Lower leg skin (tissue), 4 donors: ENCODE measurements around the gene SH3RF2. TPM values are rescaled to one million over a fixed set of nuclear protein-coding genes. Genes with fewer than 3 reads are reported as not detected.

Experiments used
- DNase-seq, 2 donors: peaks; one replicate each; pipeline ENCODE4 v3.0.0-alpha.2; 2019; ENCODE audit warnings: low spot score in 2 of 2
- H3K4me3 ChIP-seq: fragments of 200-600 bp; sonication (generic); 2 replicates; pipeline ENCODE4 v1.5.1; 2017; ENCODE audit warnings: mild to moderate bottlenecking, low read depth; ENCODE audit not compliant: poor library complexity, severe bottlenecking
- POLR2A ChIP-seq, 2 donors: fragments of 450-650 bp; IDR thresholded peaks; one replicate each; pipeline ENCODE4 v1.6.1; 2016 to 2017; ENCODE audit warnings: antibody characterized with exemption in 2 of 2, mild to moderate bottlenecking in 1 of 2, moderate library complexity in 1 of 2
- WGBS, 2 donors: methylation state at CpG; one replicate each; pipeline ENCODE4 v1.1.5; 2018; 5-methylcytosine and 5-hydroxymethylcytosine counted together
- intact Hi-C: fragments of 100-400 bp; cut with DNase I; formaldehyde crosslinking; loops from one replicate; pipeline ENCODE4 v1.15.0; 2023; ENCODE audit warnings: low total_unique reads
- total RNA-seq, 4 donors: library from RNA; depleted of rRNA; stranded (reverse); fragments of >200 nt; gene quantifications; one replicate each; pipeline ENCODE4 v1.1.0, GENCODE V29; 2016
- TF ChIP-seq, protein P1 (sequence below), 3 donors: fragments of 450-650 bp; IDR thresholded peaks; one replicate each; pipeline ENCODE4 v1.5.1; 2016; ENCODE audit warnings: antibody characterized with exemption in 3 of 3, mild to moderate bottlenecking in 3 of 3, moderate library complexity in 2 of 3

Gene SH3RF2
- total RNA-seq, 4 donors from 2014 or later, result 109 to 169 (median 121) TPM

DNA sequence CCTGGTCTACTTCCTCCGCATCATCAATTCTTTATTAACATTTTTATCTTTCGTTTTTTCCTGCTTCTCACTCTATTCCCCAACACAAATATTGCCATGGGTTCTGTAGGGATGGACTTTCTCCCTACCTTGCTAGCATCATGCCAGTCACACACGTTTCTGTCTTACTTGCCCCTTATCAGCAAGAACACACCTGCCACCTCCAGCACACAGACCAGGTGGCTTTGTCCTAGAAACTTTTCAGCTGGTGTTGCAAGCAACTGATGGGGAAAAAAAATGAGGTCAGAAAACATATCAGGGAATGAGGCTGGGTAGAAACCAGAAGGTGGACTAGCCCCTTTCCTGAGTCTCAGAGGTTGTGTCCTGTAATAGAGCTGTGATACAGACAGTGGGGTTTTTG is 5.8 kb downstream of the SH3RF2 start:
- no peak for DNase-seq
- no peak overlapping the region for H3K4me3 ChIP-seq
- intact Hi-C loops, result no loop called here
- no peak for TF ChIP-seq POLR2A (IDR thresholded peaks at IDR 0.05)
- TF ChIP-seq, protein P1, sequence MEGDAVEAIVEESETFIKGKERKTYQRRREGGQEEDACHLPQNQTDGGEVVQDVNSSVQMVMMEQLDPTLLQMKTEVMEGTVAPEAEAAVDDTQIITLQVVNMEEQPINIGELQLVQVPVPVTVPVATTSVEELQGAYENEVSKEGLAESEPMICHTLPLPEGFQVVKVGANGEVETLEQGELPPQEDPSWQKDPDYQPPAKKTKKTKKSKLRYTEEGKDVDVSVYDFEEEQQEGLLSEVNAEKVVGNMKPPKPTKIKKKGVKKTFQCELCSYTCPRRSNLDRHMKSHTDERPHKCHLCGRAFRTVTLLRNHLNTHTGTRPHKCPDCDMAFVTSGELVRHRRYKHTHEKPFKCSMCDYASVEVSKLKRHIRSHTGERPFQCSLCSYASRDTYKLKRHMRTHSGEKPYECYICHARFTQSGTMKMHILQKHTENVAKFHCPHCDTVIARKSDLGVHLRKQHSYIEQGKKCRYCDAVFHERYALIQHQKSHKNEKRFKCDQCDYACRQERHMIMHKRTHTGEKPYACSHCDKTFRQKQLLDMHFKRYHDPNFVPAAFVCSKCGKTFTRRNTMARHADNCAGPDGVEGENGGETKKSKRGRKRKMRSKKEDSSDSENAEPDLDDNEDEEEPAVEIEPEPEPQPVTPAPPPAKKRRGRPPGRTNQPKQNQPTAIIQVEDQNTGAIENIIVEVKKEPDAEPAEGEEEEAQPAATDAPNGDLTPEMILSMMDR (IDR thresholded peaks at IDR 0.05), result no peak
- WGBS, 2 donors, result 58 to 59% methylated on average over 3 of the region's 3 CpGs

GRCh38 chr5:145942749-145943148 is 6.4 kb downstream of the SH3RF2 start:
- intact Hi-C loops, result no loop called here
- H3K4me3 ChIP-seq, result no peak overlapping the region
- no peak for TF ChIP-seq POLR2A (IDR thresholded peaks at IDR 0.05)
- TF ChIP-seq, protein P1 (IDR thresholded peaks at IDR 0.05), result no peak
- DNase-seq, result no peak

GRCh38 chr5:145943674-145944121 is 7.3 kb downstream of the SH3RF2 start:
- intact Hi-C loops, result no loop called here
- DNase-seq, result no peak
- no peak for TF ChIP-seq POLR2A (IDR thresholded peaks at IDR 0.05)
- TF ChIP-seq, protein P1 (IDR thresholded peaks at IDR 0.05), result no peak
- WGBS, 2 donors, result 33 to 44% methylated on average over 2 of the region's 2 CpGs
- no peak overlapping the region for H3K4me3 ChIP-seq

DNA sequence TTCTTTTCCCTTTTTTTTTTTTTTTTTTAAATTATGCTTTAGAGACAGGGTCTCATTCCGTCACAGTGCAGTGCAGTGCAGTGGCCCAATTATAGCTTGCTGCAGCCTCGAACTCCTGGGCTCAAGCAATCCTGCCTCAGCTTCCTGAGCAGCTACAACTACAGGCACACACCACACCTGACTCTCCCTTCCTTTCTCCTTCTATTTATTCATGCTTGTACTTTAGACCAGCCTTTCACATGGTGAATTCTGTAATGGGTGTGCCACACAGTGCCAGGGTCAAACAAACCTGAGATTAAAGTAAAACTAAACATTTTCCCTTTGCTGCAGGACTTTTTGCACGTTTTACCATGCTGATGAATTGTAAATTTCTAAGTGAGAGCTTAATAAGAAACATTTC is 8.0 kb downstream of the SH3RF2 start:
- intact Hi-C loops, result no loop called here
- H3K4me3 ChIP-seq, result no peak overlapping the region
- 67 to 69% methylated on average over 3 of the region's 3 CpGs for WGBS, 2 donors
- TF ChIP-seq, protein P1 (IDR thresholded peaks at IDR 0.05), result no peak
- TF ChIP-seq POLR2A (IDR thresholded peaks at IDR 0.05), result no peak
- DNase-seq, result no peak

- DNase-seq, result no peak
- WGBS, 2 donors, result 69 to 70% methylated on average over 2 of the region's 2 CpGs
- H3K4me3 ChIP-seq, result no peak overlapping the region
- TF ChIP-seq POLR2A (IDR thresholded peaks at IDR 0.05), result no peak
- TF ChIP-seq, protein P1 (IDR thresholded peaks at IDR 0.05), result no peak
- intact Hi-C loops, result no loop called here
These were observed 9.3 kb downstream of the SH3RF2 start for GRCh38 chr5:145945620-145946111.
